GM18520 (cell line): Measurements from ENCODE around the gene EXTL1.

ENCODE experiments used
- ATAC-seq: cut with Tn5 transposase; IDR thresholded peaks from one replicate; pipeline ENCODE4 v1.9.1; 2021; ENCODE audit not compliant: unreplicated experiment

Gene EXTL1

GRCh38 chr1:26023826-26024225 is 2.3 kb downstream of the EXTL1 start:
- no peak for ATAC-seq

GRCh38 chr1:26025060-26025459 is 3.5 kb downstream of the EXTL1 start:
- ATAC-seq = no peak

- no peak for ATAC-seq
Observed at GRCh38 chr1:26025517-26025916, 3.9 kb downstream of the EXTL1 start.

- ATAC-seq = no peak
Observed at GRCh38 chr1:26027716-26028489, 6.3 kb downstream of the EXTL1 start.

- no peak for ATAC-seq
Observed at GRCh38 chr1:26028490-26028980, 7.0 kb downstream of the EXTL1 start.

GRCh38 chr1:26029054-26029863 is 7.7 kb downstream of the EXTL1 start:
- no peak for ATAC-seq

- ATAC-seq = no peak
Observed at GRCh38 chr1:26029864-26030481, 8.4 kb downstream of the EXTL1 start.

- no peak for ATAC-seq
Observed at GRCh38 chr1:26031196-26031595, 9.6 kb downstream of the EXTL1 start.

GRCh38 chr1:26031611-26032220 is 10.1 kb downstream of the EXTL1 start:
- no peak for ATAC-seq

- ATAC-seq = no peak
Observed at GRCh38 chr1:26032656-26033357, 11.2 kb downstream of the EXTL1 start.

GRCh38 chr1:26034504-26035202 is 13.1 kb downstream of the EXTL1 start:
- no peak for ATAC-seq

- ATAC-seq = no peak
Observed at GRCh38 chr1:26035203-26035958, 13.8 kb downstream of the EXTL1 start.

- no peak for ATAC-seq
Observed at GRCh38 chr1:26035959-26036755, 14.6 kb downstream of the EXTL1 start.

GRCh38 chr1:26036756-26037281 is 15.2 kb downstream of the EXTL1 start:
- no peak for ATAC-seq

GRCh38 chr1:26037904-26038303 is 16.3 kb downstream of the EXTL1 start:
- ATAC-seq = no peak

- no peak for ATAC-seq
Observed at GRCh38 chr1:26038477-26038876, 16.9 kb downstream of the EXTL1 start.

GRCh38 chr1:26038904-26039303 is 17.3 kb downstream of the EXTL1 start:
- no peak for ATAC-seq

GRCh38 chr1:26041401-26041800 is 19.8 kb downstream of the EXTL1 start:
- ATAC-seq = no peak
